ENCODE data around the gene SUSD6. TPM values are rescaled to one million over a fixed set of nuclear protein-coding genes. Genes with fewer than 3 reads are reported as not detected.

The SUSD6 gene
- total RNA-seq, 1 experiment from 2014 or later: 44.7 TPM

- CTCF ChIA-PET: interaction anchor here (1.2 to 1.5 kb wide), 2 partner anchors 9 to 66 kb away, joined by 3 to 5 read pairs; no protein-coding TSS in a partner anchor
- Mint-ChIP-seq H3K27ac (ENCODE audit: unreplicated experiment) (no peak overlapping the region), H3K9me3 (ENCODE audit: low read depth, unreplicated experiment) (no peaks in the 10 kb centered on the region), H3K4me3 (ENCODE audit: low read depth, unreplicated experiment) (no peak overlapping the region), H3K4me1 (ENCODE audit: low read depth, unreplicated experiment) (peaks cover 36% of the 10 kb centered on the region), H3K27me3 (ENCODE audit: unreplicated experiment) (no peaks in the 10 kb centered on the region), H3K36me3 (ENCODE audit: insufficient read depth, unreplicated experiment) (no peaks in the 10 kb centered on the region)
- no TSS peak for BruUV-seq (replicated peaks)
- DNase-seq: no peak
- intact Hi-C loops (cut with micrococcal nuclease; ENCODE audit: unreplicated experiment): no loop called here
- TF ChIP-seq, protein P1, sequence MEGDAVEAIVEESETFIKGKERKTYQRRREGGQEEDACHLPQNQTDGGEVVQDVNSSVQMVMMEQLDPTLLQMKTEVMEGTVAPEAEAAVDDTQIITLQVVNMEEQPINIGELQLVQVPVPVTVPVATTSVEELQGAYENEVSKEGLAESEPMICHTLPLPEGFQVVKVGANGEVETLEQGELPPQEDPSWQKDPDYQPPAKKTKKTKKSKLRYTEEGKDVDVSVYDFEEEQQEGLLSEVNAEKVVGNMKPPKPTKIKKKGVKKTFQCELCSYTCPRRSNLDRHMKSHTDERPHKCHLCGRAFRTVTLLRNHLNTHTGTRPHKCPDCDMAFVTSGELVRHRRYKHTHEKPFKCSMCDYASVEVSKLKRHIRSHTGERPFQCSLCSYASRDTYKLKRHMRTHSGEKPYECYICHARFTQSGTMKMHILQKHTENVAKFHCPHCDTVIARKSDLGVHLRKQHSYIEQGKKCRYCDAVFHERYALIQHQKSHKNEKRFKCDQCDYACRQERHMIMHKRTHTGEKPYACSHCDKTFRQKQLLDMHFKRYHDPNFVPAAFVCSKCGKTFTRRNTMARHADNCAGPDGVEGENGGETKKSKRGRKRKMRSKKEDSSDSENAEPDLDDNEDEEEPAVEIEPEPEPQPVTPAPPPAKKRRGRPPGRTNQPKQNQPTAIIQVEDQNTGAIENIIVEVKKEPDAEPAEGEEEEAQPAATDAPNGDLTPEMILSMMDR (IDR thresholded peaks at IDR 0.05; ENCODE audit: unreplicated experiment): no peak
Measured at GRCh38 chr14:69664865-69665526, 53.6 kb downstream of the SUSD6 start.

DNA sequence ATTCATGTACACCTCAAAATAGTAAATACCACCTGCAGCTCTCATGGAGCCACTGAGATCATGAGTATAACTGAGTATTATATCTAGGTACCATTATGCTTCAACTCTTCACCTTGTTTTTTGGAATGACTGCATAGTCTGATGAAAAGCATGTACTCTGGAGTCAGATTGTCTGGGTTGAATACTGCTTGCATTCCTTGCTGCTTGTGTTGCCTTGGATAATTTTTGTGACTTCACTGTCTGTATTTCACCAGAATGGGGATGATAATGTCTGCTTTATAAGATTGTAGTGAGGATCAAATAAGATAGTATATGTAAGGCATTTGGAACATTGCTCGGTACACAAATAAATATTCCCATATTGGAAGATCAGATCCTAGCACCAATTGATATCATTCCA is 54.2 kb downstream of the SUSD6 start:
- Mint-ChIP-seq H3K4me3 (ENCODE audit: low read depth, unreplicated experiment) (no peak overlapping the region), H3K9me3 (ENCODE audit: low read depth, unreplicated experiment) (no peaks in the 10 kb centered on the region), H3K36me3 (ENCODE audit: insufficient read depth, unreplicated experiment) (no peaks in the 10 kb centered on the region), H3K4me1 (ENCODE audit: low read depth, unreplicated experiment) (peaks cover 40% of the 10 kb centered on the region), H3K27me3 (ENCODE audit: unreplicated experiment) (no peaks in the 10 kb centered on the region), H3K27ac (ENCODE audit: unreplicated experiment) (no peak overlapping the region)
- CTCF ChIA-PET: interaction anchor here (1.2 to 1.5 kb wide), 2 partner anchors 8 to 65 kb away, joined by 3 to 5 read pairs; no protein-coding TSS in a partner anchor
- intact Hi-C loops (cut with micrococcal nuclease; ENCODE audit: unreplicated experiment): no loop called here
- DNase-seq: no peak
- TF ChIP-seq, protein P1 (IDR thresholded peaks at IDR 0.05; ENCODE audit: unreplicated experiment): no peak
- no TSS peak for BruUV-seq (replicated peaks)

GRCh38 chr14:69666112-69666511 is 54.7 kb downstream of the SUSD6 start:
- Mint-ChIP-seq H3K27me3 (ENCODE audit: unreplicated experiment) (no peaks in the 10 kb centered on the region), H3K4me3 (ENCODE audit: low read depth, unreplicated experiment) (no peak overlapping the region), H3K4me1 (ENCODE audit: low read depth, unreplicated experiment) (peaks cover 45% of the 10 kb centered on the region), H3K27ac (ENCODE audit: unreplicated experiment) (no peak overlapping the region), H3K36me3 (ENCODE audit: insufficient read depth, unreplicated experiment) (peaks cover under 1% of the 10 kb centered on the region), H3K9me3 (ENCODE audit: low read depth, unreplicated experiment) (no peaks in the 10 kb centered on the region)
- no TSS peak for BruUV-seq (replicated peaks)
- no peak for DNase-seq
- TF ChIP-seq, protein P1 (IDR thresholded peaks at IDR 0.05; ENCODE audit: unreplicated experiment): no peak
- CTCF ChIA-PET: interaction anchor here (1.5 kb wide), 1 partner anchor 65 kb away, joined by 3 read pairs; no protein-coding TSS in a partner anchor
- intact Hi-C loops (cut with micrococcal nuclease; ENCODE audit: unreplicated experiment): no loop called here

DNA sequence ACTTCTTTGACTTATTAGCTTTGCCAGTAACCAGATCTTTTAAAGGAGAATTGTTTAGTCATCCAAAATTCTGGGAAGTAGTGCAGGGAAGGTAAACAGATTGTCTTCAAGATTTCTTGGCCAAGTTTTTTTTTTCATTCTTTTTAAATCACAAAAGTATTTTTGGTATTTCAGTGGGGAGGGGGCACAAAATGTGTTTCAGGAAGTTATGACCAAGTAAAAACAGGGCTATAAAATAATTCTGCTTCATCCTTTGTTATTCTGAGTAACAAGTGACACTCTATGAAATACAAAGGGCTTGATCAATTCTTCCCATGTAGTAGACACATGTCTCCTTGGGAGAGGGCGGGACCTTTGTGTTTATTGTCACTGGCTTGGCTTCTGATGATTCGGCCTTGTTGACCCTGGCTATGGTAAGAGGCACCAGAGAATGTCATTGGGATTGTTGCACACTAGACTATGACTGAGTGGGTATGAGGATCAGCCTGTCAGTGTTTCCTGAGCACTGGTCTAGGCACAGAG is 55.4 kb downstream of the SUSD6 start:
- Mint-ChIP-seq H3K27ac (ENCODE audit: unreplicated experiment) (no peak overlapping the region), H3K4me3 (ENCODE audit: low read depth, unreplicated experiment) (no peak overlapping the region), H3K27me3 (ENCODE audit: unreplicated experiment) (no peaks in the 10 kb centered on the region), H3K9me3 (ENCODE audit: low read depth, unreplicated experiment) (no peaks in the 10 kb centered on the region), H3K36me3 (ENCODE audit: insufficient read depth, unreplicated experiment) (peaks cover 4% of the 10 kb centered on the region), H3K4me1 (ENCODE audit: low read depth, unreplicated experiment) (peaks cover 51% of the 10 kb centered on the region)
- DNase-seq: no peak
- TF ChIP-seq, protein P1 (IDR thresholded peaks at IDR 0.05; ENCODE audit: unreplicated experiment): no peak
- no TSS peak for BruUV-seq (replicated peaks)
- CTCF ChIA-PET: no interaction called here
- intact Hi-C loops (cut with micrococcal nuclease; ENCODE audit: unreplicated experiment): no loop called here
